PC-9 (cell line): ENCODE measurements around the gene BICRAL.

Experiments used
- EZH2 ChIP-seq: fragments of 200-600 bp; sonication (generic); IDR thresholded peaks from 2 replicates; pipeline ENCODE4 v1.8.0; 2017; ENCODE audit warnings: antibody characterized with exemption, low read depth
- TF ChIP-seq, protein P1 (sequence below): fragments of 200-600 bp; sonication (generic); conservative IDR thresholded peaks from 2 replicates; pipeline ENCODE4 v1.6.1; 2017; ENCODE audit warnings: mixed run types, antibody characterized with exemption, mild to moderate bottlenecking, moderate library complexity

DNA sequence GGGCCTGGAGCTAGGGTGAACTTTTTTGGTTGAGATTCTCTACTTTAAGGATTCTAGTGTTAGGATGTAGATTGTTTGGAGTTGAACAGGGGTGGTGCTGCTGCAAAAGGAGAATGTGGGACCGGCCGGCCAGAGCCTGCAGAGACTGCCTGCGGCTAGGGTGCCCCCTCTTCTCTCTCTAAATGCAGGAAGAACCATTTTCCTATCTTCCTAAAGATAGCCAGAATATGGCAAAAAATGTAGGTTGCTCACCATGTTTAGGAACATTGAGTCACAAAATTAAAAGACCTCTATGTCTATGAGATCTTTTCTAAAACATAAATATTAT is 39.5 kb downstream of the BICRAL start:
- no peak for TF ChIP-seq EZH2
- TF ChIP-seq, protein P1, sequence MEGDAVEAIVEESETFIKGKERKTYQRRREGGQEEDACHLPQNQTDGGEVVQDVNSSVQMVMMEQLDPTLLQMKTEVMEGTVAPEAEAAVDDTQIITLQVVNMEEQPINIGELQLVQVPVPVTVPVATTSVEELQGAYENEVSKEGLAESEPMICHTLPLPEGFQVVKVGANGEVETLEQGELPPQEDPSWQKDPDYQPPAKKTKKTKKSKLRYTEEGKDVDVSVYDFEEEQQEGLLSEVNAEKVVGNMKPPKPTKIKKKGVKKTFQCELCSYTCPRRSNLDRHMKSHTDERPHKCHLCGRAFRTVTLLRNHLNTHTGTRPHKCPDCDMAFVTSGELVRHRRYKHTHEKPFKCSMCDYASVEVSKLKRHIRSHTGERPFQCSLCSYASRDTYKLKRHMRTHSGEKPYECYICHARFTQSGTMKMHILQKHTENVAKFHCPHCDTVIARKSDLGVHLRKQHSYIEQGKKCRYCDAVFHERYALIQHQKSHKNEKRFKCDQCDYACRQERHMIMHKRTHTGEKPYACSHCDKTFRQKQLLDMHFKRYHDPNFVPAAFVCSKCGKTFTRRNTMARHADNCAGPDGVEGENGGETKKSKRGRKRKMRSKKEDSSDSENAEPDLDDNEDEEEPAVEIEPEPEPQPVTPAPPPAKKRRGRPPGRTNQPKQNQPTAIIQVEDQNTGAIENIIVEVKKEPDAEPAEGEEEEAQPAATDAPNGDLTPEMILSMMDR = no peak
